Measurements from ENCODE around the gene DCAF5. TPM values are rescaled to one million over a fixed set of nuclear protein-coding genes. Genes with fewer than 3 reads are reported as not detected.

Gene DCAF5
- total RNA-seq, 2 donors from 2014 or later: 25.3 to 67.4 TPM

DNA sequence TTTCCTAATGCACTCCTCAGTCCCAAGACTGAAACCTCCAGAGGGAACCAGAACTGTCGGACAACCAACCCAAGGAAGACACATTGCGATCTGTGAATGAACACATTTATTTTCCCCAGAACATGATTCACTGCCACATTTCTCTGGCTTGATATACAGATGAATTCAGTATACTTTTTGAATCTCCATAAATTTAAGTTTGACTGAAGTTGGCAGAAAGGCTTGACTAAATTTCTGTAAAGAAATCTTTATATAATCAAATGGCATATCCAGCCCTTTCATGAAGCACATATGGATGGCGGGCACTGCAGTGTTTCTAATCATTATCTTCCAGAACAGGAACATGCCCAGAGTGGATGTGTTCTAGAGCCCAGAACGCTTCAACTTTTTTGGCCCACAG lies 56.7 kb downstream of the DCAF5 start:
- no peak overlapping the region for H3K27ac ChIP-seq
- peaks cover 4% of the 10 kb centered on the region for H3K4me1 ChIP-seq (replicated peaks)

DNA sequence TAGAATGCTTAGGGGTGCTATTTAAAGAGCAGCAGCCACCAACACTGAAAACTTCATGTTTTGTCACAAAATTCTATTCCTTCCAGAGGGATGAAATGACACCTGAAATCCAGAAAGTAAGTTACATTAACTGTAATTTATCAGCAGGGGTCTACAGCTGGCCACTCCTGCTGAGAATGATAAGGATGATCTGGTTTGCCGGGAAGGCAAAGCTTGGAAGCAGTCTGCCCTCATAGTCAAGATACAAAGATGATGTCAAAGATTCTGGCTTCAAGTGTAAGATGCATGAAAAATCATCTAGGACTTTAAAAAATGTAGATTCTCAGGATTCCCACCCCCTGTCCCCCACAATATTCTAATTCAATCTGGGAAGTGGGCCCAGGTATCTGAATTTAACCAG lies 58.4 kb downstream of the DCAF5 start:
- Histone ChIP-seq H3K9me3 (no peaks in the 10 kb centered on the region), H3K27me3 (replicated peaks; ENCODE audit: insufficient read depth) (no peaks in the 10 kb centered on the region), H3K36me3 (peaks cover 0 to 5% of the 10 kb centered on the region in 2 donors), H3K27ac (peak overlapping the region; percentile 39 to 50), H3K4me1 (replicated peaks) (peaks cover 4% of the 10 kb centered on the region), H3K4me3 (no peak overlapping the region)
- intact Hi-C loops (cut with DNase I): loop anchor here (5.0 kb wide), 1 partner anchor 182 kb away; no protein-coding TSS in a partner anchor
- TF ChIP-seq POLR2A (IDR thresholded peaks at IDR 0.05) (no peak), POLR2AphosphoS5 (IDR thresholded peaks at IDR 0.05) (no peak), CTCF (IDR thresholded peaks at IDR 0.05) (no peak)
- whole genome bisulfite sequencing: 83% methylated on average over 1 of the region's 1 CpG
- DNase-seq (ENCODE audit: low spot score): no peak

More for the DNA sequence above, 56.7 kb downstream of the DCAF5 start:
- Histone ChIP-seq H3K27me3 (replicated peaks; ENCODE audit: insufficient read depth) (no peaks in the 10 kb centered on the region), H3K9me3 (no peaks in the 10 kb centered on the region), H3K4me3 (no peak overlapping the region), H3K36me3 (peaks cover 0 to 3% of the 10 kb centered on the region in 2 donors)
- TF ChIP-seq CTCF (IDR thresholded peaks at IDR 0.05) (no peak), POLR2AphosphoS5 (IDR thresholded peaks at IDR 0.05) (no peak), POLR2A (IDR thresholded peaks at IDR 0.05) (no peak)
- no peak for DNase-seq (ENCODE audit: low spot score)
- 90% methylated on average over 4 of the region's 4 CpGs for WGBS
- intact Hi-C loops (cut with DNase I): no loop called here

DNA sequence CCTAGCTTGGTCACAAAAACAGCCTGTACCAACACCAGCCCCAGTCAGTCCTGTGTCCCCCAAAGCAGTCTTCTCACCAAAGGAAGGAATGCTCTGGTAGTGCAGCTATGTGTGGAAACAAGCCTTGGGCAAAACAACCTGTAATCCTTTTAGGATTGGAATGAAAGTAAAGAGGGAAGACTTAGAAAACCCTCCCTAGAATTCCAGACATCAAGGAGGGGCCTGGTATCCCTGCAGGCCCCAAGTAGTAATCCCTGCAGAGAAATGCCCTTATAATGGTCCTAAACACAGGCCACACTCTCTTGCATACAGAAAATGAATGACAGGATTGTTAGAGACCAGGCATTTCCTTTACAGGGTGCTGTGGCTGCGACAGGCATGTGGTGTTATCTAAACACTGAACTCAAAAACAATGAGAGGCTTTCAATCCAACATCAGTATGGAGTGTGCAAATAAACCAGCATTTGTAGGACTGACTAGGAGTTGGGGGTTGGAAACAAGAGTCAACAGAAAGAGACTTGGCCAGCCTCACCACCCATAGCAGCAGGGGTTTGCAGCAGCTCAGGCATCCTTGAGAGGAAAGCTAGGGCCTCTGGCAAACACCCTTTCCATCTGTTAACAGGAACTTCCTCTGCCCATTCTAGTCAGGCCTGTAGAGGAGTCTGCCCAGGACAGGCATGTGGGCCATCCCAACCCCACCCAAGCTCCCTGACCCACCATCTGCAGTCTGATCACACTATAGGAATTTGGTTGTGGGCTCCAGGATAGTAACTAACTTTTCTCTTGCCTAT lies 59.1 kb downstream of the DCAF5 start:
- intact Hi-C loops (cut with DNase I): loop anchor here (5.0 kb wide), 1 partner anchor 182 kb away; no protein-coding TSS in a partner anchor
- WGBS: 43% methylated on average over 1 of the region's 1 CpG
- Histone ChIP-seq H3K36me3 (peaks cover 0 to 5% of the 10 kb centered on the region in 2 donors), H3K4me3 (no peak overlapping the region), H3K4me1 (replicated peaks) (peaks cover 4% of the 10 kb centered on the region), H3K27ac (peak overlapping the region; percentile 39 to 50), H3K27me3 (replicated peaks; ENCODE audit: insufficient read depth) (no peaks in the 10 kb centered on the region), H3K9me3 (no peaks in the 10 kb centered on the region)
- DNase-seq (ENCODE audit: low spot score): peak; percentile 28
- peak; percentile 61 for TF ChIP-seq POLR2AphosphoS5 (IDR thresholded peaks at IDR 0.05)
- no peak for TF ChIP-seq POLR2A (IDR thresholded peaks at IDR 0.05)

- peaks cover 0 to 5% of the 10 kb centered on the region in 2 donors for H3K36me3 ChIP-seq
- peaks cover 4% of the 10 kb centered on the region for H3K4me1 ChIP-seq (replicated peaks)
- peak overlapping the region; percentile 39 to 50 for H3K27ac ChIP-seq
- H3K27me3 ChIP-seq (replicated peaks; ENCODE audit: insufficient read depth): no peaks in the 10 kb centered on the region
- TF ChIP-seq POLR2AphosphoS5 (IDR thresholded peaks at IDR 0.05) (no peak), POLR2A (IDR thresholded peaks at IDR 0.05) (no peak), CTCF (IDR thresholded peaks at IDR 0.05) (no peak)
- H3K4me3 ChIP-seq: no peak overlapping the region
- intact Hi-C loops (cut with DNase I): loop anchor here (5.0 kb wide), 1 partner anchor 181 kb away; no protein-coding TSS in a partner anchor
- no peaks in the 10 kb centered on the region for H3K9me3 ChIP-seq
- DNase-seq (ENCODE audit: low spot score): no peak
Observed at GRCh38 chr14:69092840-69093422, 60.0 kb downstream of the DCAF5 start.

GRCh38 chr14:69091695-69092094 lies 61.2 kb downstream of the DCAF5 start:
- H3K36me3 ChIP-seq: peaks cover 0 to 5% of the 10 kb centered on the region in 2 donors
- peaks cover 4% of the 10 kb centered on the region for H3K4me1 ChIP-seq (replicated peaks)
- no peaks in the 10 kb centered on the region for H3K9me3 ChIP-seq
- no peak overlapping the region for H3K27ac ChIP-seq
- H3K27me3 ChIP-seq (replicated peaks; ENCODE audit: insufficient read depth): no peaks in the 10 kb centered on the region
- no peak for DNase-seq (ENCODE audit: low spot score)
- intact Hi-C loops (cut with DNase I): loop anchor here (5.0 kb wide), 1 partner anchor 179 kb away; no protein-coding TSS in a partner anchor
- WGBS: 89% methylated on average over 8 of the region's 8 CpGs
- TF ChIP-seq POLR2A (IDR thresholded peaks at IDR 0.05) (no peak), POLR2AphosphoS5 (IDR thresholded peaks at IDR 0.05) (no peak), CTCF (IDR thresholded peaks at IDR 0.05) (no peak)
- no peak overlapping the region for H3K4me3 ChIP-seq
